Urothelium cell line (cell line): ENCODE results near the gene USP43.
A peak's percentile ranks its signal among the peaks of the same experiment; 100 is the strongest.
"Not testable (repeated sequence)": the region's sequence is repeated elsewhere in the genome, so short reads cannot be mapped to it uniquely, and the experiment has no call there.

Experiments
- DNase-seq: peaks from one replicate; pipeline ENCODE4 v3.0.0; 2011; ENCODE audit warnings: low spot score, mixed read lengths
- FAIRE-seq: peaks from 2 replicates; lab custom pipeline; 2011; peaks lifted over from hg19 to GRCh38; lab: Jason Lieb, UNC

Gene USP43

GRCh38 chr17:9661027-9661426 is 15.7 kb downstream of the USP43 start:
- FAIRE-seq (no peak), DNase-seq (no peak)

DNA sequence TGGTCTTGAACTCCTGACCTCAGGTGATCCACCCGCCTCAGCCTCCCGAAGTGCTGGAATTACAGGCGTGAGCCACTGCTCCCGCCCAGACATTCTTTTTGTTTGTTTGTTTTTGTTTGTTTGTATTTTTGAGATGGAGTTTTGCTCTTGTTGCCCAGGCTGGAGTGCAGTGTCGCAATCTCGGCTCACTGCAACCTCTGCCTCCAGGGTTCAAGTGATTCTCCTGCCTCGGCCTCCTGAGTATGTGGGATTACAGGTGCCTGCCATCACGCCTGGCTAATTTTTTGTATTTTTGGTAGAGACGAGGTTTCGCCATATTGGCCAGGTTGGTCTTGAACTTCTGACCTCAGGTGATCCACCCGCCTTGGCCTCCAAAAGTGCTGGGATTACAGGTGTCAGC is 18.2 kb downstream of the USP43 start:
- not testable (repeated sequence) for FAIRE-seq

GRCh38 chr17:9666461-9667050 is 21.2 kb downstream of the USP43 start:
- no peak for FAIRE-seq

More for the DNA sequence above, 18.2 kb downstream of the USP43 start:
- not testable (repeated sequence) for DNase-seq

GRCh38 chr17:9668517-9668916 is 23.2 kb downstream of the USP43 start:
- FAIRE-seq (no peak), DNase-seq (no peak)

More at GRCh38 chr17:9666461-9667050, 21.2 kb downstream of the USP43 start:
- no peak for DNase-seq

DNA sequence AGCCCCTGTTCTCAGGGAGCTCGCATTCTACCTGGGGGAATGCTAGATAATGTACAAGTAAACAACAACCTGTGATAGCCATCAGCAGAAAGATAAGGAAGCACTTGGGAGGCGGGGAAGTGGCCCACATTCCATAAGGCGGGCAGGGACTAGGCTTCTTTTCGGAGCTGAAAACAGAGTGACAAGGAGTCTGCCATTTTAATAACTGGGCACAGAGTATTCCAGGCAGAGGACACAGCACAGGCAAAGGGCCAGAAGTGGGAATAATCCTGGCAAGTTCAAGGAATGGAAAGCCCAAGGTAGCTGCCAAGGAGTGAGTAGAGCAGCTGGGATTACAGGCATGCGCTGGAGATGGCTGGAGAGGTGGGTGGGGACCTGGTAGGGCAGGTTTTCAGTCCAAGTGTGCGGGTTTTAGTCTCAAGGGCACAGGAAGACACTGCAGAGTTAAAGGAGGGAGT is 24.3 kb downstream of the USP43 start:
- no peak for DNase-seq
- no peak for FAIRE-seq

DNA sequence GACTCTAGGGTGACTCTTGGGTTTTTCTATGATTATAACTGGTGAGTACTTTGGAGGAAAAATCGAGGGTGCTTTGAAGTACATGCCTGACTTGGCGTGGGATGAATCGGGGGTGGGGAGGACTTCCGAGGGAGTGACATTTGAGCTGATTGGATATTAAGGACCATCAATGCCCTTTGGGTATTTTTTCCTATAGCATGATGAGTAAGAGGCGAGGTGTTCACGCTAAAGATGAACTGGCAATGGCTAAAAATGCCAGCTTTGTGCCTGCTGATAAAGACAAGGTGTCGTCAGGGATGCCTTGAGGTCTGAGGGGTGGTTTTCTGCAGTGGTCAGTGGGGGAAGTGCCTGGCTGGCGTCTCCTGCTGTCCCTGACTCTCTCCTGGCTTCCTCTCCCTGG is 25.3 kb downstream of the USP43 start:
- FAIRE-seq, result no peak
- DNase-seq, result no peak

GRCh38 chr17:9671559-9671958 is 26.2 kb downstream of the USP43 start:
- FAIRE-seq, result no peak
- DNase-seq, result no peak

DNA sequence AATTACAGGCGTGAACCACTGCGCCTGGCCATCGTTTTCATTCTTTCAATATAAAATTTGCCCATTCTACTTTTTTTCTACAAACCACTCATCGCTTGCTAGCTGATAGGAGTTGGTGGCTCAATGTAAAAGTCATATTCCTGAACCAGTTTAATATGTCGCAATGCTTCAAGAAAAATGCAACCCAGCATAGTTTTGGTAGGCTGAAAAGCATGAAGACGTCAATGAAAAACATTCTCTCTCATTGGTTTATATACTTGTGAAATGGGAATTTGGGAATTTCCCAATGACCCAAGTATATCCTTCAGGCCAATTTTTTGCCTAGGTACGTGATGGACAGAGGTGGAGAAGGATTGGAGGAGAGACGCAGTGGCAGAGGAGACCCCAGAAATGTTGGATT is 26.9 kb downstream of the USP43 start:
- no peak for DNase-seq
- no peak for FAIRE-seq

DNA sequence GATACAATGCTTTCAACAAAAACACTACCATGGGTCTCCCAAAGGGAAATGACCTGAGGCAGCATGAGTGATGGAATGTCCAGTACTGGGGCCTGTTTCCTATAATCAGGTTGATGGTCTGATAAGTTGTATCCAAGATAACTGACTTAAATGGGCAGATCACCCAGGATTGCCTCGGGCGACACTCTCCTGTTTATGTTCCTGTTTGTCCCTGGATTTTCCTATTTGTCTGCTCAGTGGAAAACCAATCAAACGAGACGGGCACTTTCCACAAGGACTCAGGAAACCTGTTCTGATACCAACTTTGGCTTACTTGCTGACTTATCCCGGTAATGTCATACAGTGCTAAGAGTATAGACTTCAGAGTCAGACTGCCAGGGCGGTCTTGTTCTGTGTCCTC is 27.4 kb downstream of the USP43 start:
- no peak for DNase-seq
- no peak for FAIRE-seq

- DNase-seq (no peak), FAIRE-seq (no peak)
Measured at GRCh38 chr17:9676084-9676483, 30.8 kb downstream of the USP43 start.

GRCh38 chr17:9676820-9677310 is 31.5 kb downstream of the USP43 start:
- DNase-seq (peak; percentile 78), FAIRE-seq (no peak)

DNA sequence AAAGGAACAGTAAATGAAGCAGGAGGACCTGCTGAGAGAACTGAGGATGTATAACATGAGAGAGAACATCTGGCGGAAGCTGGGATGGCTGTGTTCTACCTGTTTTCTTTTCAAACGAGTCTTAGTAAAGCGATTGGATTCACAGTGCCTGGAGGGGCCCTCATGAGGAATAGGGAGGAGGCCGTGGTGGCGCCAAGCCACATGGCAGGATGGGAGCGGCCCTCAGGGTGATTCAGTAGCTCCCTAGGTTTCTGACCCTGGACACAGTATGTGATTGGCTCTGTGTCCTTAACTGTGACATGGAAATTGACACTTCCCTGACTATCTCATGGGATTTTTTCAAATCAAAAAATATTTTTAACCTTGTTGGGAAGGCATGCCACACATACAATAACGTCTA is 32.1 kb downstream of the USP43 start:
- DNase-seq (no peak), FAIRE-seq (no peak)

DNA sequence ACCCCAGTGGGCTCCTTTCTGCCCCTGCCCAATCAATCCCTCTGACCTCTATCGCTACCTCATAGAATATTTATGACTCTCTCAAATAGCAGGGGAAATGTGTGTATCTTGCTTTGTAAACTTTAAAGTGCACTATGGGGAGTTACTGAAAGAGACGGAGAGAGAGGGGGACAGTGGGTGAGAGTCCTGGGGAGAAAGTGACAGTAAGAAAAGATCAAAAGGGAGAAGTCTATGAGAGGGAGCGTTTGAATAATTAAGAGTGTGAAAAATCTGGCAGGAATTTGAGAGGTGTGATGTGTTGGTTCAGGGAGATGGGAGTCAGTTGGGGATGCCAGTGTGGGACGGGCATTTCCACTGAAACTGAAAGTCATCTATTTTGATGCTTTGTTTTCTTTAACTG is 32.6 kb downstream of the USP43 start:
- DNase-seq, result no peak
- FAIRE-seq, result no peak

- no peak for FAIRE-seq
- DNase-seq, result no peak
Measured at GRCh38 chr17:9684955-9685621, 39.8 kb downstream of the USP43 start.

GRCh38 chr17:9693755-9694154 is 48.4 kb downstream of the USP43 start:
- no peak for FAIRE-seq
- DNase-seq, result no peak

DNA sequence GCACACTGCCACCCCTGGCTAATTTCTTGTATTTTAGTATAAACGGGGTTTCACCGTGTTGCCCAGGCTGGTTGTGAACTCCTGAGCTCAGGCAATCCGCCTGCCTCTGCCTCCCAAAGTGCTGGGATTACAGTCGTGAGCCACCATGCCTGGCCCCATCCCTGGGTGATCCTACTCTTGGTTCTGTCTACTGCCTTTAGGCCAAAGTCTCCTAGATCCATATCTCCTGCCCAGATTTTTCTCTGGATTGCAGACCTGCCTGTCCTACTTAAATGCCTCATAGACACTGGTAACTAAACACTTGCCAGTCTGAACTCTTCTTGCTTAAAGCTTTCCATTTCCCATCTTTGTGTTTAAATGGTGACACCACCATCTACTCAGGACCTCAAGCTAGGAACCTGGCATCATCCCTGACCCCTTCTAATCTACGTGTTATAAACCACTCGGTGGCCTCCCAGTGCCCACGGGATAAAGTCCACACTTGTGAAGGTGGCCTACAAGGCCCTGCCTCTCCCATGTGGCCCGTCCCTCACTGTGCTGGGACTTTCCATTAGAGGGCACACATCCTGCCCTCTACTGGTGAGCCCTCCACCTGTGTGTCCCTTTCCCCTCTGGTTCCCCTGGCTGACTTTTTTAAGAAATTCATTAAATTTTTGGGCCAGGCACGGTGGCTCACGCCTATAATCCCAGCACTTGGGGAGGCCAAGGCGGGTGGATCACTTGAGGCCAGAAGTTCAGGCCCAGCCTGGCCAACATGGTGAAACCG is 51.1 kb downstream of the USP43 start:
- DNase-seq (no peak), FAIRE-seq (no peak)

GRCh38 chr17:9700136-9700535 is 54.8 kb downstream of the USP43 start:
- DNase-seq (no peak), FAIRE-seq (no peak)

DNA sequence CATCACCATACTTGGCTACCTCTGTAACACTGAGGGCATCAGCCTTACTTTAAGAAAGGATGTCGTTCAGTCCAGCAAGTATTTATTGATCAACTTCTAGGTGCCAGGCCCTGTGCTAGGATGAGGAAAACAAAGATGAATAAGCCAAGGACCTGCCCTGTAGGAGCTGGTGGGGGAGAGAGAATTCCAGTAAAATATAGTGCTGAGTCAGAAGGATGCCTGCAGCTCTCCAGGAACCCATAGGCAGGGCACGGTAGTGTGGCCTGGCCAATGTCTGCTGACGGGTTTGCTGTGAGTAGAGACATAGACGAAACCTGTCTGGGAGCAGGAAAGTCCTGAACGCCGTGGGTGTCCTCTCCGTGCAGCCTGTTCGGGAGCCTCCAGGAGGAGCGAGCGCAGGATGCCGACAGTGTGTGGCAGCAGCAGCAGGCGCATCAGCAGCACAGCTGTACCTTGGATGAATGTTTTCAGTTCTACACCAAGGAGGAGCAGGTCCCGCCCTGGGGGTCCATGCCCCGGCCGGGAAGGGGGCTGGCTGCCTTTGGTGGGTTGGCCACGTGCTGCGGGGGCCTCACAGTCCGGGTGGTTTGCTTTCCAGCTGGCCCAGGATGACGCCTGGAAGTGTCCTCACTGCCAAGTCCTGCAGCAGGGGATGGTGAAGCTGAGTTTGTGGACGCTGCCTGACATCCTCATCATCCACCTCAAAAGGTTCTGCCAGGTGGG is 55.6 kb downstream of the USP43 start:
- DNase-seq (no peak), FAIRE-seq (no peak)

DNA sequence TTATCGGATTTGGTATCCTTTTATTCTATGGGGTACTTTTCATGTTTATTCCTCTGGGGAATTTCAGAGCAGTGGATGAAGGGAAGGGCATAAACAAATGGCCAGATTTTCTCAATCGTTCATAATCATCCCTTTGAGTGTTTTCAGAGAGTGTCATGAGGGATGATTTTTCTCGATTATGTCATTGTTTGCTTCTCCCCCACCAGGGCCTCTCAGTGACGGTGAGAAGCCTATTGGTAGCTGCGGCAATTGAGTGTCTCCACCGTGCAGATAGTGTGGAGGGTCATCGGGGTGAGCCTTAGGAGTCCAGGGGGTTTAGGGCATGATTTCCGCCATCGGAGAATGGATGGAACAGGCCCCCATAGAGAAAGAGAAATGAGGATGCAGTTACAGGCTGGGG is 57.2 kb downstream of the USP43 start:
- DNase-seq (no peak), FAIRE-seq (no peak)

- FAIRE-seq, result no peak
- DNase-seq, result no peak
Measured at GRCh38 chr17:9702914-9703780, 57.8 kb downstream of the USP43 start.
